Loucy (cell line): ENCODE results near the gene TCL1B.

Experiments used
- CTCF ChIP-seq: fragments of 200-600 bp; sonication (generic); conservative IDR thresholded peaks from 2 replicates; pipeline ENCODE4 v1.5.1; 2014; ENCODE audit warnings: mild to moderate bottlenecking, antibody characterized with exemption, low read length
- EZH2phosphoT487 ChIP-seq: fragments of 200-600 bp; IDR thresholded peaks from 2 replicates; pipeline ENCODE4 v1.6.1; 2018; ENCODE audit warnings: antibody characterized with exemption, mild to moderate bottlenecking, moderate library complexity, borderline replicate concordance

GRCh38 chr14:95712398-95712797 lies 26.2 kb downstream of the TCL1B start:
- TF ChIP-seq CTCF (no peak), EZH2phosphoT487 (no peak)
